ENCODE measurements around the gene OR10H3.

Gene OR10H3

GRCh38 chr19:15779756-15780476 is 42.1 kb downstream of the OR10H3 start:
- peak; percentile 38 to 90 (median 84) for DNase-seq

- DNase-seq, result peak in 5 of 14 donors; percentile 3 to 42 (median 24)
Measured at GRCh38 chr19:15780610-15781418, 43.0 kb downstream of the OR10H3 start.

GRCh38 chr19:15781661-15782060 is 43.9 kb downstream of the OR10H3 start:
- DNase-seq, result no peak

GRCh38 chr19:15782211-15782610 is 44.4 kb downstream of the OR10H3 start:
- no peak for DNase-seq

- DNase-seq, result peak in 3 of 14 donors; percentile 0 to 3 (median 2)
Measured at GRCh38 chr19:15782896-15783295, 45.1 kb downstream of the OR10H3 start.

- no peak for DNase-seq
Measured at GRCh38 chr19:15787611-15788155, 49.9 kb downstream of the OR10H3 start, which contains the start of gene OR10H5. OR10H5 (plus strand) TSS chr19:15787661; CDS start chr19:15794049, 6,388 bp downstream.

GRCh38 chr19:15788594-15789270 is 50.9 kb downstream of the OR10H3 start:
- no peak for DNase-seq

- DNase-seq, result no peak
Measured at GRCh38 chr19:15790096-15790495, 52.3 kb downstream of the OR10H3 start.
